GM18951 (cell line): ENCODE data around the gene CERS3.

ENCODE experiments used
- POLR2A ChIP-seq: IDR thresholded peaks from 4 replicates; pipeline ENCODE4 v1.6.1; 2011; ENCODE audit warnings: mild to moderate bottlenecking; ENCODE audit not compliant: insufficient read length, insufficient read depth; ENCODE audit errors: extremely low read depth
- in situ Hi-C: fragments of 300-500 bp; cut with MboI; formaldehyde crosslinking; loops from one replicate; pipeline ENCODE4 v1.12.0; 2022; ENCODE audit warnings: low sequenced_read_pairs, mixed read lengths, inconsistent platforms; ENCODE audit not compliant: unreplicated experiment

Gene CERS3

DNA sequence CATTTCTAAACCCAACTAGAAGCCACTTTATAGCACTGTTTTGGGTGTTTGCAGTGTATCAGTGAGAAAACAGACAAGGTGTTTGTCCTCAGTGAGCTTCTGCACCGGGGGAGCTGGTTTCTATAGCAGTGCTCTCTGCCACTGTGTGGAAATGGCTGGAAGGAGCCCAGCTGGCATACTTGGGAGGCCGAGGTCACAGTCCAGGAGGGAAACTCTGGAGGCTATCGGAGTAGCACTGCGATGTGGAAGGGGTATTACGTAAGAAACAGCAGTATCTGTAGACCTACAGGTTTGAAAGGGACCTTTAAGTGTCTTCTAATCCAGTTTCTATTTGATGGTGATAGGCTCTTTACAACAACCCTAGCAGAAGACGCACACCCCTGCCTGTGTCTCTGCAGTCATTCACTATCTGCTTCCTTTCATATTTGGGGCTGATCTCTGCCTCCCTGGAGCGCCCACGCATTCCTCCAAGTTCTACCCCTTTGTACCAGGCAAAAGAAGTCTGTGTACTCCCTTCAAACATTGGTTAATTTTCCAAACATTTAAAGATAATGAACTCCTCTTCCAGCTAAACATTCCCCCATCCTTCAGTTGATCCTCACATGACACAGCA is 99.5 kb downstream of the CERS3 start:
- TF ChIP-seq POLR2A, result no peak
- in situ Hi-C loops, result no loop called here

DNA sequence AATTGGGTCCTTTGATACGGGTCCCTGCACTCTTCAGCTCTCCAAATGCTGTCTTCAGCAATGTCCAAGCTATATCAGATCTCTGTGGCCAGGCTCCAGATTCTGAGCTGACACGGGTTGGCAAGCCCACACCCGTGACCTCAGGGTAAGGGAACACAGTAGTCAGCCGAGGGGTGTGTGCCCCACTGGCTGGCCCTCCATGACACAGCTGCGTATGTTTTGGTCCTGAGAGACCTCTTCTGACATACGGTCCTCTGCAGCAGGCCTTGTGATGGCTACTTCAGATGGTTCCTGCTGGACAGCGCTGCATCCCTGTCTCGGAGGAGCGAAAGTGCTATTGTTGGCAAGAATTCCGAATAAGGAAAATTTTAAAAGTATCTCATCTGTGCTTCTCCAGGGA is 101.8 kb downstream of the CERS3 start:
- TF ChIP-seq POLR2A, result no peak
- in situ Hi-C loops, result no loop called here

DNA sequence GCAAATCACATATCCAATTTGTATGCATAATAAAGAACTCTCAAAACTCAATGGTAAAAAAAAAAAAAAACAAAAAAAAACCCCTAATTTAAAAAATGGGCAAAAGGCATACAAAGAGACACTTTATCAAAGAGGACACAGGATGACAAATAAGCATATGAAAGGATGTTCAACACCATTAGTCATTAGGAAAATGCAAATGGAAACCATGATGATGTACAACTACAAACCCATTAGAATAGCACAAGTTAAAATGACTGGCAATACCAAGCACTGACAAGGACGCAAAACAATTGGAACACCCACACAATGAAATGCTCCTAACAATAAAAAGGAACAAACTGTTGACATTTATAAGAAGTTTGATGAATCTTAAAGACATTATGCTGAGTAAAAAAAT is 123.6 kb downstream of the CERS3 start:
- in situ Hi-C loops, result no loop called here
- TF ChIP-seq POLR2A, result no peak

DNA sequence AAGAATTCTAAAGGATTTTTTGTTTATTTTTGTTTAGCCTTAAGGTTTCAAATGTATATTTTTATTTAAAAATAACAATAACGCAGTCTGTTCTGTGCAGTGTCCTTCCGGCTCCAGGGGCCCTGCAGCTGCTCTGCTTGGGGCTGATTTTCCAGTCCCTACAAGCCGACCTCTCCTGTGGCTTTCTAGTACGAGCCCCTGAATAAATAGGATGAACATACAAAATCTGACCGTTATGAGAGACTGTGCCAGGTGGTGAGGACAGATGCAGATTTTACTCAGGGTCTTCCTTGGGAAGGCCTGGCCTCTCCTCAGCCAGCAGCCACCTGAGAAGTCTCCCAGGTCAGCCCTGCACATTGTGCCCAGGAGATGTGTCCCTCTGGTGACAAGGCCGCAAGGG is 127.8 kb downstream of the CERS3 start:
- in situ Hi-C loops, result no loop called here
- TF ChIP-seq POLR2A, result no peak

DNA sequence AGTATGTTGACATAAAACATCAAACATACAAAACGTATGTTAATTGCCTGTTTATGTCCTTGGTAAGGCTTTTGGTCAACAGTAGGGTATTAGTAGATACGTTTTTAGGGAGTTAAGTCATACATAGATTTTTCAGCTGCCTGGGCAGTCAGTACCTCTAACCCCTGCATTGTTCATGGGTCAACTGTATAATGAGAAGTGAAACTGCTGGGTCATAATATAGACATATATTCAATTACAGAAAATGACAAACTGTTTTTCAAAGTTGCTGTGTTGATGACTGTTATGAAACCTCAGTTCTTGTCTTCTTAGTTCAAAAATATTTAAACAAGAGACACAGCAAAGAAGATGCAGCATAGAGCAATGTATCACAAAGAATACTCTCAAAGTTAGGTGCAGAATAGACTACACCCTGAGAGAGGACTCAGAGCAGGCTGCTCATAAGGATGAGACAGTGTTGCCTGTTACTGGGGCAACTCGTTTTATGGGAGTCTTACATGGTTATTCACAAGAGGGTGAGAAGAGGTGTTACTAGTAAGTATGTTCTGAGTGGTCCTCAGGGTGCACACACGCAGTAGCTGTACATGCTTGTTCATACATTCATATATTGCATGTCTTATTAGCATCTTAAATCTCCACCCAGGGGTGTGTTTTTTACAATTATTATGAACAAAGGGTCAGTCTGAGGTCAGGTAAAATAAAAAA is 133.9 kb downstream of the CERS3 start:
- in situ Hi-C loops, result no loop called here
- no peak for TF ChIP-seq POLR2A

DNA sequence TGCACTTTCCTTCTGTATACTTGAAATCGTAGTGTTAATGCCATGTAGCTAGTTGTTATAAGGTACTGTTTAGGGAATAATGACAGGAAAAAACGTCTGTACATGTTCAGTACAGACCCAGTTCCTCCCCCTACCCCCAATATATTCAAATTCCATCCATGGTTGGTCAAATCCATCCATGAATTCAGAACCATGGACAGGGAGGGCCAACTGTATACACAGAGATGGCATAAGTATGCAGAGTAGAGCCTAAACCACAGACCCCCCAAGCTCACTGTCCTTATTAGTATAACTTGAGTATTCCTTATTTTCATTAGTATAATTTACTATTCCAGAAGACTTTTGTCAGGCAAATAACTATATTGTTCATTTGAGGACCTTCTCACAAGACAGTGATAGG is 135.7 kb downstream of the CERS3 start:
- TF ChIP-seq POLR2A, result no peak
- in situ Hi-C loops, result no loop called here

DNA sequence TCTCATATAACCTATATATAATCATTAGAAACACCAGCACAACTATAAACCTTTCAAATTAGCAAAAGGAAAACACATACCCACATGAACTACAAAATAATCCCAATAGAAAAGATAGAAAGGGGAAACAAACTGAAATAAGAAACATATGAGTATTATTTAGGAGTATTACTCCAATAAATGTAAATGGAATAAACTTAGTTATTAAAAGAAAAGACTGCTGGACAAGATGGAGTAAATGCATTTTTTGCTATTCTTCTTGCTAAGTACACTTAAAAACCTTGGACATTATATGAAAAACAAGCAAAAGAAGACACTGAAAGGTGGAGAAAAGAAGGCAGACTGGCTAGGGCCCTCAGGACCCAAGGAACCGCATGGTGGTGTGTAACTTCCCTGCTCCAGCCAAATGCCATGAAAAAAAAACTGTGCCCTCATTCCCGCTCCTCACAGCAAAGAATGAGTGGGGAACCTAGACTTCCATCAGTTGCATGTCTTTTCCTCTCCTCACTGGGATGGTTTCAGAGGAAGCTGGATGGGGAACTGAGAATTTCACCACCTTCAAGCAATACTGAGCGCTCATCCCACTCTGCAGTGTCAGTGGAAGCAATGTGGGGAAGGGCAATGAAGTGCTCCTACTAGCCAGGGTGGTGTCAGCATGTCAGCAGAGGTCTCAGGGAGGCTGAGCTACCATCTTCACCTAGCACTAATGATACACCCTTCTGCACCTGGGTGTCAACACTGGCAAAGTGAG is 143.3 kb downstream of the CERS3 start:
- TF ChIP-seq POLR2A, result no peak
- in situ Hi-C loops, result no loop called here

- in situ Hi-C loops, result no loop called here
- no peak for TF ChIP-seq POLR2A
These were observed 144.7 kb downstream of the CERS3 start for GRCh38 chr15:100384108-100384410.

GRCh38 chr15:100383302-100384107 is 145.2 kb downstream of the CERS3 start:
- in situ Hi-C loops, result no loop called here
- no peak for TF ChIP-seq POLR2A

DNA sequence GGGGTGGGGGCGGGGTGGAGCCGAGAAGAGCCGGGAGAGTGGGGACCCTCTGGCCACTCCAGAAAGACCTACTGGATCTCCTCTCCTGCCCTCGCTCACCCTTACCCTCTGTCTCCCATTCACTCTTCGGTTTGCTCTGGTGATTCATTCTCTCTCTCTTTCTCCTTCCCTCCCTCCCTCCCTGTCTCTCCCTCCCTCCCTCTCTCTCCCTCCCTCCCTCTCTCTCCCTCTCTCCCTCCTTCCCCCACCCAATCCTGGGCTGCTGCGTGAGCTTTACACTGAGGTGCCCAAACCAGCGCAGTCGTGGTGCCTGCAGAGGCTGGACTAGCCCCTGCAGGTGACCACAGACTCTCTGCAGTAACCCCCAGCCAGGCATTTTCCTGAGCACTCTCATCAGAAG is 154.8 kb downstream of the CERS3 start:
- in situ Hi-C loops, result no loop called here
- TF ChIP-seq POLR2A, result no peak

GRCh38 chr15:100373120-100373896 is 155.4 kb downstream of the CERS3 start:
- TF ChIP-seq POLR2A, result no peak
- in situ Hi-C loops, result no loop called here

- TF ChIP-seq POLR2A, result no peak
- in situ Hi-C loops, result no loop called here
These were observed 156.0 kb downstream of the CERS3 start for GRCh38 chr15:100372739-100373119.

- in situ Hi-C loops, result no loop called here
- TF ChIP-seq POLR2A, result no peak
These were observed 173.4 kb downstream of the CERS3 start for GRCh38 chr15:100355342-100355741.

DNA sequence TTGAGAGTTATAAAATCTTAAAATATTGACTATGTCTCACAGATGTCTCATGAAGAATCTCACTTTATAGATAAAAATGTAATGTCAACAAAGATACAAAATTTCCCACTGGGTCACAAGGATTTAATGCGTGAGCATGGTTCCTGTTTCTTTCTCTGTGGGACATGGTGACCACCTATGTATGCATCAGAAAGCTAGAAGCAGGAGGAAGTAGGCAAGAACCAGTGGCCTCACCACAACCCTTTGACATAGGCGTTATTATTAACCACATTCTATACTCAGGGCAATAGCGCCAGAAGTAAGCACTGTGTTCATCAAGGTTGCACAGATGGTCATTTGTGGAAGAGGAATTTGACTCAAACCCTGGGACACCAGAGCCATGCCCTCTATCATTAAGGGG is 175.3 kb downstream of the CERS3 start:
- in situ Hi-C loops, result no loop called here
- TF ChIP-seq POLR2A, result no peak
